NOMO-1 treated with DMSO at 0.1 percent for 48 hours (cell line): ENCODE data around the gene RPE65.
"Not testable (repeated sequence)": the region's sequence is repeated elsewhere in the genome, so short reads cannot be mapped to it uniquely, and the experiment has no call there.

Experiments
- DNase-seq: peaks from one replicate; lab custom pipeline; 2025; ENCODE audit not compliant: unreplicated experiment; lab: John Stamatoyannopoulos, UW

RPE65 gene

DNA sequence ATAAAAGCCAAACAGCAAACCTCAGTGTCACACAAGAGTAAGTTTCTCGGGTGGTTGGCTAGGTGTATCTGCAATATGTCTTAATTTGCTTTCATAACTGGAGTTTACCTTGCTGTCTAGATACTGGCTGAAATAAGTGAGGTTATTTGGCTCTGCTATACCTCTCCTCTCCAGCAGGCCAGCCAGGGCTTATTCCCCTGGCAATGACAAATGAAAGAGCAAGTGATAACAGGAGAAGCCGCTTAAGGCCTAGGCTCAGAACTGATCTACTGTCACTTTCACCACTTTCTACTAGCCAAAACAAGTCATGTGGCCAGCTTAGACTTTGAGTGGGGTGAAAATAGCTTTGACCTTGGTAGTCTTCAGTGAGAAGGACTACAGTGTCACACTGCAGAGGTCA is 4.8 kb upstream of the RPE65 start:
- DNase-seq, result no peak

DNA sequence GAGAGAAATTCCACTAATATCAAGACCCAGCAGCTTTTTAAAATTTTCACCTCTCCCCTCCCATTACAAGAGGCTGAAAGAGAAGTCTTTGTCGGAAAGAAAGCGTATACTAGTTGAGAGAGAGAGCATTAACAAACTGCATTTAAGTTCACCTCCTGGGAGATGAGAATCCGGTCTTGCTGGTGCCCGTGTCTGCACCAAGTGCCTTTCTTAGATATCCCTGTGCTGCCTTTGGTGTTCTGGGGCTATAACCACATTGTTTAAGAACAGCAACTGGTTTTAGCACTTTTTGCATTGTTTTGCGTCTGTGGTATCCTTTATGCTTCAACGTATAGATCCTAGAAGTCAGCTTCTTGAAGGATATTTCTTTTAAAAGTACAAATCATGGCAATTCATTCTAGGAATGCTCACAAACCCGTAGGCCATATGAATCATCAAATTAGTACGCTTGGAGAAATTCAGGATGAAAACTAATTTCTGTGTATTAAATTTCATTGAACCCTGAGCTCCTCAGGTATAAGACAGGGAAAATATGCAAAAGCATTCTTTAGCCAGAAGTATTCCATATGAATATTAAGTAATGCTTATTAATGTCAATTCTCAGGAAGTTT is 3.4 kb upstream of the RPE65 start:
- DNase-seq, result no peak

DNA sequence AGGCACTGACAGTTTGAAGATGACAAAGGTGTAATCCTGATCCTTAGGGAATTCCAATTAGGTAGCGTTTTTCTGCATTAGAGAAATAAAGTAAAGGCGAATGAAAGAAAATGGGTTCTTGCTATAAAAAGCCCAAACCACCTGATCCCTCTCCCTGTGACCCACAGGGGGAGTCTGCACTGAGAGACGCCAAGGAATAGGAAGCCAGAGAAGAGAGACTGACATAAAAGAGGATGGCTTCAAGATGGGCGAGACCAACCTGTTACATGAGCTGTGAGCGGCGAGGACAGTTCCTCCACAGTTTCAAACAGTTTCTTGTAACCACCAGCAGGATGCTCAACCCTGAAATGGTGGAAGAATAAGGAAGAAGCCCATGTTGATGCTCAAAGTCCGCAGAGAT is 1.4 kb downstream of the RPE65 start:
- DNase-seq, result no peak

DNA sequence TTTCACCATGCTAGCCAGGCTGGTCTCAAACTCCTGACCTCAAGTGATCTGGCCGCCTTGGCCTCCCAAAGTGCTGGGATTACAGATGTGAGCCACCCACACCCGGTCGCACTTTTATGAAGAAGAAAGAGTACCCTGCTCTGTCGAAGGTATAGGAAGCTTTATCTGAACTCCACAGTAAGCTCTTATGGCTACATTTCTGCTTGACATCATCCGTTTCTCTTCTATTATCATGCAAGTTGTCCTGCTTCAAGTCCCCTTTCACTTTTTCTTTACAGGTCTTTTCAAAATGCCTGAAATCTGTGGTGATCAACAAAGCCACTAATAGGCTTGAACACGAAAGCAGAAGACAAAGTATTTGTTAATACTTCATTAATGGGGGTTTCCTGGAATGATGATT is 4.0 kb downstream of the RPE65 start:
- DNase-seq, result no peak

DNA sequence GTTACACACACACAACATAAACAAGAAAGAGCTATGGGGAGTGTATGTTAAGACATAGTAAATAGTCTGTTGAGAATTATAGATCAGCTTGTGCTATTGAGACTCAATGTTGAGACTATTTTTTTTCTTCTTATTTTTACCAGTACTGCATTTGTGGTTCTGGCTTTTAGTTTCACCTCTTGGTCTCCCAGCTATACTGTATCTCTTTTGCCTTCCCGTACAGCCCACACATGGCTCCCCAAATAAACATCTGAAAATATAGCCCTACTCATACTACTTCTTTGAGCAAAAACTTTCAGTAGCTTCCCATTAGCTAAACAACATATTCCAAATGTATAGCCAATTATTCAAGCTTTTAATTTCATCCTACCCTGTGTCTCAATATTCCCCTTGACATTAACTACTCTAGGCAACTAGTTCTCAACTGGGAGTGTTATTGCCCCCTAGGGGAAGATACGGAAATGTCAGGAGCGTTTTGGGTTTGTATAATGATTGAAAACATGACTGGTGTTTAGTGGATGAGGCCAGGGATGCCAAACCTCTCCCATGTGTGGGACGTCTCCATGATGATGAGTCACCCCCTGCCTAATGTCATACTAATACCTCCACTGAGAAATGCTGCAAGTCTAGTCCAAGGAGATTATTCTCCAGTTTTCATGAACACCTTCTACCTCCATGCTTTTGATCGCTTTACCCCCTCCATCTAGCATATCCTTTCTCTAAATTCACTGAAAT is 6.8 kb downstream of the RPE65 start:
- DNase-seq, result peak; percentile 38

DNA sequence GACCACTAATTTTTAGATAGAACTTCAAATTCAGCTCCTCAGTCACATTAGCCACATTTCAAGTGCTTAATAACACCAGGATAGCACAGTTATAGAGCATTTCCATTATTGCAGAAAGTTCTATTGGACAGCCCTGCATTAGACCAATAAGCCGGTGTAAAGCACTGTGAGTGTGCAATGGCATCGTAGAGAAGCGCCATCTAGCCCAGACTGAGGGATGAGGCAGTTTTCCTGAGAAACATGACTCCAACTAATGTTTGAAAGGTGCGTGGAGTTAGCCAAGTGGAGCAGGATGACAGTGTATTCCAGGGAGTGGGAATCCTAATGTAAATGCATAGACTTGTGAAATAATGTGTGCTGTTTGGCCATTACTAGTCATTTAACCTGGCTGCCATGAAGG is 7.7 kb downstream of the RPE65 start:
- no peak for DNase-seq

DNA sequence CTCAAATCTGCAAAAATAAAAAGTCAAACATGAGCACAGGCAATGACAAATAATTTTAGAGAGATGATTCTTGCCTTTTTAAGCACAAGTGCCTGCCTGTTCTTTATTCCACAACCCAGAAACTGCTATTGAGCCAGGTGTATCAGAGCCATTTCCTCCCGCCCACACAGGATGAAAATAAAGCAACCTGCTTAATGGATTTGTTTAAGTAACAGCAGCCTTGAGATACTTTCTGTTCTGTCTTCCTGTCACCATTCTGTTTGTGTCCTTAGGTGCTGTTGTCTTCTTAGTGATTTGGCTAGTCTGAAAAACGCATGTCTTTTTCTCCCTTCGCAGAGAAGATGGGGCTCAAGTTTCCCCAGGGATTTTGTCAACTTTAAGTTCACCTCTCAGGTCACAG is 11.4 kb downstream of the RPE65 start:
- DNase-seq, result no peak

DNA sequence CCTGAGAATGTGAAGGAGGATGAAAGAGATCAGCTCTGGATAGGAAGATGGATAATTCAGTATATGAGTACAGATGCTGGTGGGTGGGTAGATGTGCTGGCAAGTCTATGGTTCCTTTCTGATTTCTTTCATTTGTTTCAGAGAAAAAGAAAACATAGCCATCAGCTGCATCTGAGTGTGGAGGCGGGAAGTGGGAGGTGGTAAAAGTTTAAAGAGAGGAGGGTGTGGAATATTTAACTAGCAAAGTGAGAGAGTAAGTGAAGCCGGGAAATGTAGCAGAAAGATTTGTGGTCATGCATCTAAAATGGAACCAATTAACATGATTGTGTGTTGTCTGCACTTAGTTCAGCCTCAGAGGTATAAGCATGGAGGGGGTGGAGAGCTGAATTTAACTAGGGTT is 16.4 kb downstream of the RPE65 start:
- DNase-seq, result no peak

DNA sequence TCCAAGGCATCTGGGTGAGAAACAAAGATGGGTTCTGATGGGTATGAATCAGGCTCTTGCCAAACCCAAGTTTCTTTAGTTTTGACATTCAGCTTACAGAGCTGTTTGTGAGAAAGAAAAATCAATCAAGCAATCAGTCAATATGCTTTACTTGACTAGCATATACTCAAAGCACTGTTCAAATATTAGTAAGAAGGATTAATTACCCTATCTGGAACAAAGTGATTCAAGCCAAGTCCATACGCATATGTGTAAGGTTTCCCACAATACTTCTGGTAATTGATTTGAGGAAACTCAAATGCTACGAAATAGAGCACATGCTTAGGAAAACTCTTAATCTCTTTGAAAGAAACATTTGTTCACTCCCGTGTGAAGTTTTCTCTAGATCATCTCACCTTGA is 18.7 kb downstream of the RPE65 start:
- DNase-seq, result no peak

DNA sequence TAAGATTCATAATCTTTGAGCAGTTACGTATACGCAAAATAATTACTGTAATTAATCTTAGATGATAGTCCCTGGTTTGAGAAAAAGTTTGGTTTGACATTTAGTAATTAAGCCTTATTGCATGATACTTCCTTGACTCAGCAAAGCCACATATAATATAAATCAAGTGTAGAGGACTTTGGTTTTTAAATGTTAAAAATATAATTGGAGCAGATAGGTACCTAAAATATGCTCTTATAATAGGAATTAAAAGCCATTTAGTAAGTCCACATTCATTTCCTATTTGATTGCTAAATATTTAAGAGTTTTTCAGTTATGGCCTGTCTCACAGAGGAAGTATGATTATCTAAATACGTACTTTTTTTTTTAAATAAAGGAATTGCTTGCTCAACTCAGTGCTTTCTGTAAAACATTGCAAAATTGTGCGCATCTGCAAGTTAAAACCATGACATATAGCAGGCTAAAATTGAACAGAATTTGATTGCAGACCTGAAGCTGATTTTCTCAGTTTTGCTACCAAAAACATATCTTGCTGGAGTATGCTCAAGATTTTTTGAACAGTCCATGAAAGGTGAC is 20.4 kb downstream of the RPE65 start:
- DNase-seq, result peak; percentile 70

DNA sequence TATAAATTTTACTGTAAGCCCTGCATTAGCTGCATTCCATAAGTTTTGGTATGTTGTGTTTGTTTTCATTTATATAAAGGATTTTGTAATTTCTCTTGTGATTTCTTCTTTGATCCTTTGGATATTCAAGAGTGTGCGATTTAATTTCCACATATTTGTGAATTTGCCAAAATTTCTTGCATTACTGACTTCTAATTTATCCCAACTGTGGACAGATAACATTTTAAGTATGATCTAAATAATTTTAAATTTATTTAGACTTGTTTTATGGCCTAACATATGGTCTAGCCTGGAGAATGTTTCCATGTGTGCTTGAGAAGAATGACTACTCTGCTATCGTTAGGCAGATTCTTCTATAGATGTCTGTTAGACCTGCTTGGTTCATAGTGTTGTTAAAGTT is 23.2 kb downstream of the RPE65 start:
- no peak for DNase-seq

DNA sequence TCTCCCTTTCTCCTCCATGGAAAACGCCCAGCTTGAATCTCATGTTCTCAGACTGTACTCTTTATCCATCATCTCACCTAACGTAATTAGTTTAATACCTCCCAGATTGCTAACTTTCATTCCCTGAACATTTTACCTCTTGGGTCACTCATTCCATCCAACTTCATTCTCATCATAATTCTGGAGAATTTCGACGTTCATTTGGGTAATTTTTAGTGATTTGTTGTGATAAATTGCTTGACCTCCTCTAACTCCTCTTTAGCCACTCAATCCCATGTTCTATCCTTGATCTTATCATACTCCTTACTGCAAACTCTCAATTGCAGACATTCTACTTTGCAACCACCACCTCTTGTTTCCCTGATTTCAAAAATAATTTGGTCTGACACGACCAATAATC is 28.4 kb downstream of the RPE65 start:
- DNase-seq, result no peak

DNA sequence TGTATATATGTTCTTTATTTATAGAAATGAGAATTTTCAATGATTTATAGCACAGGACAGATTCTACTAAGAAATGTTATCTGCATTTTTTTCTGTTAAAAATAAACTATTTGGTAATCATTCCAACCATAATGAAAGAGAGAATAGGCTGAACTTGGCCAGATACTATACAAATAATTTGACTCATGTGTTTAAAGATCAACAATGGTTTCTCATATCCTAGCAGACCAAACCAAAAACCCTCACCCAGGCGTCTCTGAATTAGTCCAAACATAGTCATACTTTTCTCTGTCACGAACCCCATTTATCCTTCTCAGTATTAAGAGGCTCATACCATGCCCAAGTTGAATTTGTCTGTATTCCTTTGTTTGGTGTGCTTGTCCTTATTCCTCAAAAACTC is 40.3 kb downstream of the RPE65 start:
- no peak for DNase-seq

DNA sequence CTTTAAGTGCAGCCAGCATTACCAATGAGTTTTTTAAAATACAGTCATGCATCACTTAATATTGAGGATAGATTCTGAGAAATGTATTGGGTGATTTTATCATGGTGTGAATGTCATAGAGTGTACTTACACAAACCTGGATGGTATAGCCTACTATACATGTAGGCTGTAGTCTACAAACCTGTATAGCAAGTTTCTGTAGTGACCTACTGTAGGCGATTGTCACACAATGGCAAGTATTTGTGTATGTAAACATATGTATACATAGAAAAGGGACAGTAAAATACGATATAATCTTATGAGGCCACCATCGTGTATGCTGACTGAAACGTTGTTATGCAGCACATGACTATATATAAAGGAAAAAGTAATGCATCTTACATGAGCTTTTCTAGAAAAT is 48.2 kb downstream of the RPE65 start:
- DNase-seq, result no peak

DNA sequence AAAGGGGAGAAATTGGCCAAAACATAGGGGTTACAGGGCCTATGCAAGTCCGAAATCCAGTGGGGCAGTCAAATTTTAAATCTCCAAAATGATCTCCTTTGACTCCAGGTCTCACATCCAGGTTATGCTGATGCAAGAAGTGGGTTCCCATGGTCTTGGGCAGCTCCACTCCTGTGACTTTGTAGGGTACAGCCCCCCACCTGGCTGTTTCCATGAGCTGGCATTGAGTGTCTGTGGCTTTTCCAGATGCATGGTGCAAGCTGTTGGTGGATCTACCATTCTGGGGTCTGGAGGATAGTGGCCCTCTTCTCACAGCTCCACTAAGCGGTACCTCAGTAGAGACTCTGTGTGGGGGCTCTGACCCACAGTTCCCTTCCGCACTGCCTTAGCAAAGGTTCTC is 54.2 kb downstream of the RPE65 start:
- DNase-seq, result not testable (repeated sequence)

DNA sequence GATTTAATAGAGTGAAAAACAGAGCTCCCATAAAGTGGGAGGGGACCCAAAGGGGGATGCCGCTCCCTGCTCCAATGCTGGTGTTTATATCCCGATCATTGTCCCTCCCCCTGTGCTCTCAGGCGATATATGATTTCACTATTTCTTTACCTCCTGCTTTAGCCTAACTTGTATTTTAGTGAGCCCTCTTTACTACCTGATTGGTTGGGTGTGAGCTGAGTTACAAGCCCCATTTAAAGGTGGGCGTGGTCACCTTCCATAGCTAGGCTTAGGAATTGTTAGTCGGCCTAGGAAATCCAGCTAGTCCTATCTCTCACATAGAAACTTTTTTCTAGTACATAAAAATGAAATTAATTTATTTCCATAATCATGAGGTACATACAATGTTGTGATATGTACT is 57.3 kb downstream of the RPE65 start:
- DNase-seq, result not testable (repeated sequence)

DNA sequence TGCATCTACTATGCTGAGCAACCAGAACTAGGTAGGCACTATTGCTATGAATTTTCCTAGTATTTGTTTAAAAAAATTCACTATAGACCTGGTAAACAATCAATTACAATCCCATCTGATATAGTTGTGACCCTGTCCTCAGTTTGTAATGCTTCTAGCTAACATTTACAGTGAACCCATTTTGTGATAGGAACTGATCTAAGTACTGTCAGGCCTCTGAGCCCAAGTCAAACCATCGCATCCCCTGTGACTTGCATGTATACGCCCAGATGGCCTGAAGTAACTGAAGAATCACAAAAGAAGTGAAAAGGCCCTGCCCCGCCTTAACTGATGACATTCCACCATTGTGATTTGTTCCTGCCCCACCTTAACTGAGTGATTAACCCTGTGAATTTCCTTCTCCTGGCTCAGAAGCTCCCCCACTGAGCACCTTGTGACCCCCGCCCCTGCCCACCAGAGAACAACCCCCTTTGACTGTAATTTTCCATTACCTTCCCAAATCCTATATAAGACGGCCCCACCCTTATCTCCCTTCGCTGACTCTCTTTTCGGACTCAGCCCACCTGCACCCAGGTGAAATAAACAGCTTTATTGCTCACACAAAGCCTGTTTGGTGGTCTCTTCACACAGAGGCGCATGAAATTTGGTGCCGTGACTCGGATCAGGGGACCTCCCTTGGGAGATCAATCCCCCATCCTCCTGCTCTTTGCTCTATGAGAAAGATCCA is 63.8 kb downstream of the RPE65 start:
- not testable (repeated sequence) for DNase-seq

DNA sequence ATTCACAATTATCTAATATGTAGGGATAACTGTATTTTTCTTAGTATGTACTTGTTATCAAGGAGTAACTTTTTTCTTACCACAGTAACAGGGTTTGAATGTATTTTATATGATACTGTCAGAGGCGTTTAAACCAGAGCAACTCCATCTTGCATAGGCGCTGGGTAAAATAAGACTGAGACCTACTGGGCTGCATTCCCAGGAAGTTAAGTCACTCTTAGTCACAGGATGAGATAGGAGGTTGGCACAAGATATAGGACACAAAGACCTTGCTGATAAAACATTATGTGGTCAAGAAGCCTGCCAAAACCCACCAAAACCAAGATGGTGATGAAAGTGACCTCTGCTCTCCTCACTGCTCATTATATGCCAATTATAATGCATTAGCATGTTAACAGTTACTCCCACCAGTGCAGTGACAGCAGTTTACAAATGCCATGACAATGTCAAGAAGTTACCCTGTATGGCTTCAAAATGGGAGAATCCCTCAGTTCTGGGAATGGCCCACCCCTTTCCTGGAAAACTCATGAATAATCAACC is 64.8 kb downstream of the RPE65 start:
- DNase-seq, result no peak

DNA sequence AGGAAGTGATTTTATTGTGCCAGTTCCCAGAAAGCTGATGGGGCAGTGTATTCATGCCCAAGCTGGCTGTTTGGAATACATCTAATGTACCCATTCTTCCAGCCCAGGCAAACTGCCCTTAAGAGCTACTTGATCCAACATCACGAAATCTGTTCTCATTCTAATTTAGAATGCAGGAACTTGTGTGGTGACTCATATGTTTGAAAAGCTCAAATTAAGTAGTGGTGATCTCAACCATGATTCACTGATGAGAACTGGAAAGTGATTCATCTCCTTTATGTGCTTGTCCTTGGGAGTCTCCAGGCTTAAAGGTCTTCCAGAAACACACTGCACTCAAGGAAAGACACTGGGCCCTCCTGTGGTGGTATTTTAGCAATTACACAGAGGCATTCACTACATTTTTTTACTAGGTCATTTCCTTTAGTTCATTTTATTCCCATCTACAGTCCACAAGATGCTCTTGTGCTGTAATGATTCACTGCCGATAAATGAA is 65.4 kb downstream of the RPE65 start:
- DNase-seq, result no peak

DNA sequence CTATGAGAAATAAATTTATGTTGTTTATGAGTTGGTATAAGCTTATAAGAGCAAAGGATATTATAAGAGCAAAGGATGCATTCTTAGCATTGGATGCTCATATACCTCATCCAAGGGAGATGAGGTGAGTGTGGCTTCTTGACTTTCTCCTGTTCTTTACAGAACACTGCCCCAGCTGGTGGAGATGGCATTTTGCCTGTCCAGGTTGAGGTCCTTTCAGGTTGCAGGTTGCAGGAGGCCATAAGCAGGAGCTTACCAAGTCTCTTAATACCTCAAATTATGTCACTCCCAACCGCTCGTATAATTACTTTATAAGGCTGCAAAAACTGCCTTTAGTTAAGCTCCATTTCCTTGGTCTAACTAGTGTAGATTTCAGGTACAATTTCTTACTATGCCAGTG is 66.7 kb downstream of the RPE65 start:
- DNase-seq, result no peak

DNA sequence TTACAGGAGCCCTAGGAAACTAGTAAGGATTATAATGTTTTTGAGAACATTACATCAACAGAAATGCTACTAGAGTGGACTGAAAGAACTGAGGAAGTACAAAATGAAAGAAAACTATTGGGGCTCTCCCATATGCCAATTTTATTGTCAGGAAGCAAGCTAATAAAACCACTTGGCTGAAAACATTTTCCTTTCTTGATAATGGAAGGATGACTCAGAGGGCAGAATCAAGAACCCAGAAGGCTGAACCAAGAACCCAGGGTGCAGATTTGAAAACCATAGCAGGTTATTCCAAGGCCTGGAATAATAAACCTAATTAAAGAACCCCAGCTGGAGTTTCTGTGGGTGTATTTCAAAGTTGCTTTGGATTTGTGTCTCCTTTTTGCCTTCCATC is 70.7 kb downstream of the RPE65 start:
- no peak for DNase-seq
